22Rv1 (cell line): Measurements from ENCODE around the gene ASB13.

Experiments
- H3K27ac ChIP-seq: fragments of 450-650 bp; 2 replicates; pipeline ENCODE4 v1.5.1; 2017
- CTCF ChIP-seq: fragments of 450-650 bp; IDR thresholded peaks from 2 replicates; pipeline ENCODE4 v1.5.1; 2017; ENCODE audit warnings: mild to moderate bottlenecking
- ZFX ChIP-seq: fragments of 450-650 bp; IDR thresholded peaks from 2 replicates; pipeline ENCODE4 v1.6.1; 2017; ENCODE audit warnings: antibody characterized with exemption, borderline replicate concordance

ASB13 gene

GRCh38 chr10:5616046-5616445 lies 50.3 kb downstream of the ASB13 start:
- H3K27ac ChIP-seq = peak overlapping the region; percentile 66; the same call in 1 of the 2 replicates
- TF ChIP-seq CTCF (no peak), ZFX (no peak)

GRCh38 chr10:5615316-5615715 lies 51.1 kb downstream of the ASB13 start:
- no peak for TF ChIP-seq ZFX
- no peak for TF ChIP-seq CTCF
- peak overlapping the region; percentile 66 for H3K27ac ChIP-seq

GRCh38 chr10:5614155-5614721 lies 52.2 kb downstream of the ASB13 start:
- peak overlapping the region; percentile 66 for H3K27ac ChIP-seq
- TF ChIP-seq ZFX (no peak), CTCF (no peak)

- TF ChIP-seq CTCF = no peak
- TF ChIP-seq ZFX = no peak
- H3K27ac ChIP-seq = peak overlapping the region; percentile 66
These were observed 52.8 kb downstream of the ASB13 start for GRCh38 chr10:5613481-5614154.

- TF ChIP-seq ZFX (no peak), CTCF (no peak)
- H3K27ac ChIP-seq = peak overlapping the region; percentile 96
These were observed 54.3 kb downstream of the ASB13 start for GRCh38 chr10:5611899-5612680.

GRCh38 chr10:5609952-5610616 lies 56.3 kb downstream of the ASB13 start:
- TF ChIP-seq ZFX (no peak), CTCF (no peak)
- peak overlapping the region; percentile 96 for H3K27ac ChIP-seq
